NB4 (cell line): ENCODE measurements around the gene PNPT1.

ENCODE experiments used
- DNase-seq: peaks from one replicate; pipeline ENCODE4 v3.0.0; 2010; ENCODE audit warnings: low read depth
- H3K4me3 ChIP-seq: one replicate; pipeline ENCODE4 v1.5.1; 2011; ENCODE audit warnings: mild to moderate bottlenecking, low read depth, low read length, moderate library complexity
- CTCF ChIP-seq: IDR thresholded peaks from one replicate; pipeline ENCODE4 v1.5.1; 2012; ENCODE audit warnings: low read depth, low read length
- MAX ChIP-seq: IDR thresholded peaks from 2 replicates; pipeline ENCODE4 v1.6.1; 2011; ENCODE audit warnings: low read depth, low read length
- MYC ChIP-seq: IDR thresholded peaks from 2 replicates; pipeline ENCODE4 v1.6.1; 2011; ENCODE audit warnings: low read depth, low read length
- POLR2A ChIP-seq: IDR thresholded peaks from 2 replicates; pipeline ENCODE4 v1.6.1; 2011; ENCODE audit warnings: mild to moderate bottlenecking; ENCODE audit not compliant: insufficient read length; ENCODE audit errors: extremely low read depth

PNPT1 gene

DNA sequence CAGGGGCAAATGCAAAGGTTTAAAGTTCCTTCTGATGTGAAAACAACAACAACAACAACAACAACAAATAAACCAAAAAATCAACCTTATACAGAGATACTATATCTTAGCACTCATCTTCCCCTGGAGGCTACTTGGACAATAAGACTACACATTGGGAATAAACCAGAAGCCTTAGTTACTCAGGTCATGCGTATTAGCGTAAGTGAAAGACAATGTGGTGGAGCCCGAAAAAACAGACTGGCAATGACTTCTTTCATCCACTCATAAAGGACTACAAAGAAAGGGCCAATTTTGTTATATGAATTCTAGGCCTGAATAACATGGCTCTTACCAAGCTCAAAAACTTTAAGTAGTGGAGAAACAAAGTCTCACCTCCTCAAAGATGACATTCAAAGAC, 56.8 kb downstream of the PNPT1 start:
- no peak overlapping the region for H3K4me3 ChIP-seq
- no peak for DNase-seq
- TF ChIP-seq MYC (no peak), MAX (no peak), POLR2A (no peak), CTCF (no peak)

- no peak for DNase-seq
- TF ChIP-seq POLR2A (no peak), CTCF (no peak), MAX (no peak)
- H3K4me3 ChIP-seq: no peak overlapping the region
Measured at GRCh38 chr2:55628931-55629330, 64.7 kb downstream of the PNPT1 start.

DNA sequence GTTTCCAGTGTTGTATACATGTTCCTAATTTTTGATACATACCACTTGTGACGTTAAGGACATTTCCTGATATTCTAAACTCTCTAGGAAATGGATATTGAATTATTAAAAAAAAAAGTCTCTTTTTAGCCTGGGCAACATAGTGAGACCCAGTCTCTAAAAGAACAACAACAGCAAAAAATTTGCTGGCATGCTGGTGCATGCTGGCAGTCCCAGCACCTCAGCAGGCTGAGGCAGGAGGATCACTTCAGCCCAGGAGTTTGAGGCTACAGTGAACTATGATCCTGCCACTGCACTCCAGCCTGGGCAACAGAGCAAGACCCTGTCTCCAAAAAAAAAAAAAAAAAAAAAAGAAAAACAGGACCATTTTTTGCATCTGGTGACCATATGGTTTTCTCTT, 65.7 kb downstream of the PNPT1 start:
- DNase-seq: no peak
- TF ChIP-seq MAX (no peak), POLR2A (no peak), CTCF (no peak), MYC (no peak)
- H3K4me3 ChIP-seq: no peak overlapping the region

- TF ChIP-seq MYC (no peak), POLR2A (no peak), CTCF (no peak), MAX (no peak)
- no peak for DNase-seq
- no peak overlapping the region for H3K4me3 ChIP-seq
Measured at GRCh38 chr2:55621802-55622201, 71.8 kb downstream of the PNPT1 start.

GRCh38 chr2:55620123-55620779, 73.4 kb downstream of the PNPT1 start:
- TF ChIP-seq CTCF (peak; percentile 58), MYC (no peak)
- H3K4me3 ChIP-seq: peak overlapping the region; percentile 52
- peak; percentile 67 for DNase-seq
